SH-SY5Y (cell line): ENCODE data around the gene ZDHHC5.

Source experiments
- GATA2 ChIP-seq: IDR thresholded peaks from 2 replicates; pipeline ENCODE4 v1.6.1; 2011; ENCODE audit warnings: mild to moderate bottlenecking, low read depth, low read length
- GATA3 ChIP-seq: IDR thresholded peaks from 2 replicates; pipeline ENCODE4 v1.6.1; 2011; ENCODE audit warnings: low read depth, mild to moderate bottlenecking, low read length, moderate library complexity

Gene ZDHHC5

GRCh38 chr11:57675176-57675941 is 7.4 kb downstream of the ZDHHC5 start:
- TF ChIP-seq GATA2 = no peak
- TF ChIP-seq GATA3 = no peak

- no peak for TF ChIP-seq GATA3
- no peak for TF ChIP-seq GATA2
These were observed 11.5 kb downstream of the ZDHHC5 start for GRCh38 chr11:57679396-57679795.

- TF ChIP-seq GATA3 = no peak
- no peak for TF ChIP-seq GATA2
These were observed 12.6 kb downstream of the ZDHHC5 start for GRCh38 chr11:57680552-57680874.

- TF ChIP-seq GATA2 = no peak
- TF ChIP-seq GATA3 = no peak
These were observed 13.3 kb downstream of the ZDHHC5 start for GRCh38 chr11:57681168-57681567.

GRCh38 chr11:57698843-57699365 is 31.0 kb downstream of the ZDHHC5 start:
- TF ChIP-seq GATA3 = no peak
- TF ChIP-seq GATA2 = no peak

GRCh38 chr11:57699813-57700212 is 31.9 kb downstream of the ZDHHC5 start:
- TF ChIP-seq GATA3 = no peak
- no peak for TF ChIP-seq GATA2

GRCh38 chr11:57700425-57700824 is 32.5 kb downstream of the ZDHHC5 start:
- TF ChIP-seq GATA2 = no peak
- no peak for TF ChIP-seq GATA3

- TF ChIP-seq GATA3 (no peak), GATA2 (no peak)
These were observed 35.4 kb downstream of the ZDHHC5 start for GRCh38 chr11:57703341-57703740.

GRCh38 chr11:57704932-57705331 is 37.0 kb downstream of the ZDHHC5 start:
- no peak for TF ChIP-seq GATA2
- TF ChIP-seq GATA3 = no peak

- TF ChIP-seq GATA2 (no peak), GATA3 (no peak)
These were observed 42.0 kb downstream of the ZDHHC5 start for GRCh38 chr11:57709802-57710367.

GRCh38 chr11:57711414-57712255 is 43.7 kb downstream of the ZDHHC5 start, which contains the start of gene MED19:
Gene MED19 (minus strand): TSS chr11:57712215. CDS start chr11:57712179, 36 bp downstream.
- TF ChIP-seq GATA3 (no peak), GATA2 (no peak)

- TF ChIP-seq GATA2 (no peak), GATA3 (no peak)
These were observed 44.6 kb downstream of the ZDHHC5 start, which contains the start of gene TMX2 for GRCh38 chr11:57712256-57713150. Gene TMX2 (plus strand): TSS chr11:57712593. CDS start chr11:57712619, 26 bp downstream.

- TF ChIP-seq GATA3 = no peak
- TF ChIP-seq GATA2 = no peak
These were observed 45.9 kb downstream of the ZDHHC5 start for GRCh38 chr11:57713835-57714234.
